ENCODE results near the gene TSPO2.

DNA sequence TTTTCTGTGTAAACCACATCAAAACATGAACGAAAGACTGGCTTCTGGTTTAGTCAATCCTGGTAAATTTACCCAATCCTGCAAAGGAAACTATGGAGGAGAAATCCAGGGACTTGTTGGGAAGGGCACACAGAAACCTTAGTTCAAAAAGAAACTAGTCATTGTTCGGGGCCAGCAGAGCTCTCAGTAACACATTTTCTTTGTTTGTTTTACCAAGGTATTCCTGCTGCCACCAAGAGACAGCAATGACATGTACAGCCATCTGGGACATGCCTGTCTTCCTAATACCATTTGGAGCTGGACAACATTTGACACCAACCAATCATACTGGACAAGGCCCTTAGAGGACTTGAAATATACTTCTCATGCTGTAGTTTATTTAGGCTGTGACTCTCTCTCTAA, 21.6 kb downstream of the TSPO2 start:
- TF ChIP-seq TRIM24 (IDR thresholded peaks at IDR 0.05) = no peak
- TF ChIP-seq, protein P1, sequence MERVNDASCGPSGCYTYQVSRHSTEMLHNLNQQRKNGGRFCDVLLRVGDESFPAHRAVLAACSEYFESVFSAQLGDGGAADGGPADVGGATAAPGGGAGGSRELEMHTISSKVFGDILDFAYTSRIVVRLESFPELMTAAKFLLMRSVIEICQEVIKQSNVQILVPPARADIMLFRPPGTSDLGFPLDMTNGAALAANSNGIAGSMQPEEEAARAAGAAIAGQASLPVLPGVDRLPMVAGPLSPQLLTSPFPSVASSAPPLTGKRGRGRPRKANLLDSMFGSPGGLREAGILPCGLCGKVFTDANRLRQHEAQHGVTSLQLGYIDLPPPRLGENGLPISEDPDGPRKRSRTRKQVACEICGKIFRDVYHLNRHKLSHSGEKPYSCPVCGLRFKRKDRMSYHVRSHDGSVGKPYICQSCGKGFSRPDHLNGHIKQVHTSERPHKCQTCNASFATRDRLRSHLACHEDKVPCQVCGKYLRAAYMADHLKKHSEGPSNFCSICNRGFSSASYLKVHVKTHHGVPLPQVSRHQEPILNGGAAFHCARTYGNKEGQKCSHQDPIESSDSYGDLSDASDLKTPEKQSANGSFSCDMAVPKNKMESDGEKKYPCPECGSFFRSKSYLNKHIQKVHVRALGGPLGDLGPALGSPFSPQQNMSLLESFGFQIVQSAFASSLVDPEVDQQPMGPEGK (CRISPR knock-in tag; IDR thresholded peaks at IDR 0.05; ENCODE audit: borderline replicate concordance) = no peak
- TF ChIP-seq KDM5B (IDR thresholded peaks at IDR 0.05; ENCODE audit: insufficient replicate concordance, low read depth, low read length) = no peak
- TF ChIP-seq, protein P2, sequence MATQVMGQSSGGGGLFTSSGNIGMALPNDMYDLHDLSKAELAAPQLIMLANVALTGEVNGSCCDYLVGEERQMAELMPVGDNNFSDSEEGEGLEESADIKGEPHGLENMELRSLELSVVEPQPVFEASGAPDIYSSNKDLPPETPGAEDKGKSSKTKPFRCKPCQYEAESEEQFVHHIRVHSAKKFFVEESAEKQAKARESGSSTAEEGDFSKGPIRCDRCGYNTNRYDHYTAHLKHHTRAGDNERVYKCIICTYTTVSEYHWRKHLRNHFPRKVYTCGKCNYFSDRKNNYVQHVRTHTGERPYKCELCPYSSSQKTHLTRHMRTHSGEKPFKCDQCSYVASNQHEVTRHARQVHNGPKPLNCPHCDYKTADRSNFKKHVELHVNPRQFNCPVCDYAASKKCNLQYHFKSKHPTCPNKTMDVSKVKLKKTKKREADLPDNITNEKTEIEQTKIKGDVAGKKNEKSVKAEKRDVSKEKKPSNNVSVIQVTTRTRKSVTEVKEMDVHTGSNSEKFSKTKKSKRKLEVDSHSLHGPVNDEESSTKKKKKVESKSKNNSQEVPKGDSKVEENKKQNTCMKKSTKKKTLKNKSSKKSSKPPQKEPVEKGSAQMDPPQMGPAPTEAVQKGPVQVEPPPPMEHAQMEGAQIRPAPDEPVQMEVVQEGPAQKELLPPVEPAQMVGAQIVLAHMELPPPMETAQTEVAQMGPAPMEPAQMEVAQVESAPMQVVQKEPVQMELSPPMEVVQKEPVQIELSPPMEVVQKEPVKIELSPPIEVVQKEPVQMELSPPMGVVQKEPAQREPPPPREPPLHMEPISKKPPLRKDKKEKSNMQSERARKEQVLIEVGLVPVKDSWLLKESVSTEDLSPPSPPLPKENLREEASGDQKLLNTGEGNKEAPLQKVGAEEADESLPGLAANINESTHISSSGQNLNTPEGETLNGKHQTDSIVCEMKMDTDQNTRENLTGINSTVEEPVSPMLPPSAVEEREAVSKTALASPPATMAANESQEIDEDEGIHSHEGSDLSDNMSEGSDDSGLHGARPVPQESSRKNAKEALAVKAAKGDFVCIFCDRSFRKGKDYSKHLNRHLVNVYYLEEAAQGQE (IDR thresholded peaks at IDR 0.05; ENCODE audit: borderline replicate concordance) = no peak
- TF ChIP-seq, protein P2 (CRISPR knock-in tag; IDR thresholded peaks at IDR 0.05; ENCODE audit: low read depth) = no peak
- no peak for TF ChIP-seq EP300 (IDR thresholded peaks at IDR 0.05; ENCODE audit: low read length)
- TF ChIP-seq ZNF24 (IDR thresholded peaks at IDR 0.05) = no peak

All from K562 (cell line).